ENCODE results near the gene FAM107A.
A peak's percentile ranks its signal among the peaks of the same experiment; 100 is the strongest.

Gene FAM107A

DNA sequence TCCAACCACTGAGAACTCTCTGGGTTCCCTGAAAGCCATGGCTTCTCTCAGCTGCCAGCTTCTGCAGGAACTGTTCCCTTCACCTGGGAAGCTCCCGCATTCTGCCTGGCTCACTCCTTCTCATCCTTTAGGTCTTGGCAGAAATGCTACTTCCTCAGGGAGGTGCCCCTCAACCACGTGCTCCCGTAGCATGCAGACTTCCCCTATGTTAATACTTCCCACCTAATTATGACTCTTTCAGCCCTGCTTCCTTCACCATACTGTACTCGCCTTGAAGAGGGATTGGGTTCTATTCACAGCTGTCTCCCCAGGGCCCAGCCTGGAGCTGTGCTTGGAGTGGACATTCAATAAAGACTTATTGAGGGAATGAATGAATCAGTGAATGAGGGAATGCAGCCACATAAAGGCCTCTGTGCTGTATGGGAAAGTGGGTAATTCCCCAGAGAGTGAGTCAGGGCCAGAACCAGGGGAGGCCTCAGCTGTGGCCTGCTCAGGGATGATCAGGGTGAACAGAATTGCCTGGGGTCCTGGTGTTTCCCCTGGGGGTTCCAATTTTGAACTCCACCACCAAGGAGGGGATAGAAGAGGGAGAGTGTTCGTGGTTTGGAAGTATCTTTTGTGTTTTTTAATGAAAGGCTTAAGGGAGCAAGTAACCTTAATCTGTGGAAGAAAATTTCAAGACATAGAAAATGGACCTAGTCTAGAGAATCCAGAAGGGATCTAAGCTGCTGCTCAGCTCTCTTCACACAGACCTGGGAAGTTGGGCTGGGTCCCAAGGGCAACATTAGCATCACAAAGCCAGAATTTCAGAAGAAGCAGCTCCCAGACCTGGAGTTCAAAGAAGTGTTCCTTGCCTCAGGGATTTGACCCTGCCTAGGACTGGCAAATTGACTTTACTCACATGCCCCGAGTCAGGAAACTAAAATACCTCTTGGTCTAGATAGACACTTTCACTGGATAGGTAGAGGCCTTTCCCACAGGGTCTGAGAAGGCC lies 14.6 kb upstream of the FAM107A start:
- no peak for DNase-seq

- DNase-seq = no peak
Measured at GRCh38 chr3:58588030-58588614, 10.9 kb upstream of the FAM107A start.

DNA sequence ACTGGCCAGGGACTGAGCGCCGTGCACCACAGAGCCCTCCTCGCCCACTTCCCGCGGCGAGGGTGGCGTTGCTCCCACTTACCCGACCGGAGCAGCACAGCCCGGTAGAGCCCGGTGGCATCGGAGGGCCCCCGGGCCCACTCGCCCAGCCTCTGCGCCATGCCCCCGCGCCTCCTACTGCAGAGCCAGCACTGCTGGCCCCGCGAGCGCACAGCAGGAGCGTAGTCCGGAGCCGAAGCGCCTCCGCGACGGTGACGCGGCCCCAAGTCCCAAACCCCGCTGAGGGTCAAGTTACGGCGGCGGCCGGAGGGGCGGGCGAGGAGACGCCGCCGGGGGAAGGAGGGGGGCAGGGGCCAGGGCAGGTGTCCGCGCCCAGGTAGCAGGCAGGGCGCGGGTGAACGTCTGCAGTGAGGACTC lies 9.6 kb upstream of the FAM107A start:
- DNase-seq = no peak

- peak; percentile 6 for DNase-seq
Measured at GRCh38 chr3:58585994-58586393, 8.8 kb upstream of the FAM107A start.

DNA sequence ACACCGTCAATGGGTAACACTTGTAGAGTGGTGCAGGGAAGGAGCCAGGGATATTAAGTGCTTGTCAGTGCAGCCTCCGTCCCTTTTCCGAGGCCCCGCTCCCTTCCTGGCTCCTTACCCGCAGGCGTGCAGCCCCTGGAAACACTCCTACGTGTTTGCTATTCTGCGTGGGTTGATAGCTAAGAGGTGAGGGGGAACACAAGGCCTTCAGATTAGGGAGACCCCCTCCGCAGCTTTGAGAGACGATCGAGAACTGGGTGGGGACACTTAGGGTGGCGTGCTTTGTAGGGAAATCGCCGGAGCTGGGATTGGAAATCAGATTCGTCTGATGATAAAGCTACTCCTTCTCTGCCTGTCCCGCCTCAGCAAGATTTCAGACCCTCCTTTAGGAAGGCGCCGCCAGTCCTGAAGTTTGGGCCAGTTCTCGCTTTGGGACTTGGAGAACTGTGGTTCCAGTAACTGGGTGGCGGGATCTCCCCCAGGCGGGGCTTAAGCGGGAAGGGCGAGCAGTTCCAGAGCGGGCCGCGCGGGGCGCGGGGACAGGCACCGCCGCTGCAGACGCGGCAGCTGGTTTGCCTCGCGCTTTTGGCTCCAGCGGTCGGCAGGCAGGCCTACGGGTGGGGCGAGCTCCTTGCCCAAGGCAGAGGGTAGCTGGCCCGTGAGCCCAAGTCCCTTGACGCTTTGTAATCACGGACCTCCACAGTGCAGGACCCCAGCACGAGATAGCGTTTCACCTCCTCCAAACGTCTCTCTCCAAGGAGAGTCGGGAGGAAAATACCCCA lies 8.0 kb upstream of the FAM107A start:
- peak; percentile 78 for DNase-seq

DNA sequence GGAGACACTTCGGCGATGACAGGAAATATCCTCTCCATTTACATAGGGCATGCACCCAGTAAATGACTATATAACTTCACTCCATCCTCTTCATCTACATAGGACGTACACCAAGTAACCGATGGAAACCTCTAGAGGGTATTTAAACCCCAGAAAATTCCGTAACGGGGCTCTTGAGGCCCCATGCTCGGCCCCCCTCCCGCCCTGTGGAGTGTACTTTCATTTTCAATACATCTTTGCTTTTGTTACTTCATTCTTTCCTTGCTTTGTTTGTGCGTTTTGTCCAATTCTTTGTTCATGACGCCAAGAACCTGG lies 7.5 kb upstream of the FAM107A start:
- DNase-seq = peak; percentile 20

GRCh38 chr3:58581328-58582091 lies 4.3 kb upstream of the FAM107A start:
- no peak for DNase-seq

GRCh38 chr3:58580826-58581327 lies 3.7 kb upstream of the FAM107A start:
- no peak for DNase-seq

DNA sequence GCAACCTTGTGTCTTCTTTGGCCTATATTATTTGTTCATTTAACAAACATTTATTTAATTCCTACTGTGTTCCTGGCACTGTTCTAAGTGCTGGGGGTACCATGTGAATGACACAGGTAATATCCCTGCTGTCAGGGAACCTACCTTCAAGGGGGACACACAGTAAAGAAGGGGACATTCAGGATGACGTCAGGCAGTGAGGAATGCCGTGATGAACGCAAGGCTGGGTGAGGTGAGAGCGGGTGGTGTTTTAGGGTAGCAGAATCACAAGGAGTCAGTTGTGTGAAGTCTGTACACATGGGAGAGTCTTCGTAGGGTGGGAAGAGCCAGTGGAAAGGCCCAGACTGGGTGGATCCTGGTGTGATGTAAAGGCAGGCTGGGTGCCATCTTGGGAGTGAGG lies 1.7 kb upstream of the FAM107A start:
- no peak for DNase-seq

DNA sequence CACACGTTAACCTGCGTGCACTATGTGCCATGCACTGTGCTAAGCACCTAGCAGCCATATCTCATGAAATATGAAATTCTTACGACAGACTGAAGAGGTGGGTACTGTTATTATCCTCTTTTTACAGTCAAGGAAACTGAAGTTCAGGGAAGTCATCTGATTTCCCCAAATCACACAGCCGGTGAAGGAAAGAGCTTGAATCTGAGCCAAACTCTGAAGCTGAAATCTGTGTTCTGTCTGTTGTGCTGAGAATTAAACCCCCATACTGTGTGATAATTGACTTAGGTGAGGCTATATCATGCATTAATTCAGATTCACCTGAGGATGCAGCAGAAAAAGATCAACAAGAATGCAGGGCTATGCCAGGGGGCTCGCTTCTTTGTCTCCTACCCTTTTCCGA lies 475 bp downstream of the FAM107A start:
- no peak for DNase-seq

- no peak for DNase-seq
Measured at GRCh38 chr3:58575971-58576652, 1.1 kb downstream of the FAM107A start.

GRCh38 chr3:58574682-58575081 lies 2.5 kb downstream of the FAM107A start:
- DNase-seq = no peak

- DNase-seq = no peak
Measured at GRCh38 chr3:58574106-58574505, 3.1 kb downstream of the FAM107A start.

DNA sequence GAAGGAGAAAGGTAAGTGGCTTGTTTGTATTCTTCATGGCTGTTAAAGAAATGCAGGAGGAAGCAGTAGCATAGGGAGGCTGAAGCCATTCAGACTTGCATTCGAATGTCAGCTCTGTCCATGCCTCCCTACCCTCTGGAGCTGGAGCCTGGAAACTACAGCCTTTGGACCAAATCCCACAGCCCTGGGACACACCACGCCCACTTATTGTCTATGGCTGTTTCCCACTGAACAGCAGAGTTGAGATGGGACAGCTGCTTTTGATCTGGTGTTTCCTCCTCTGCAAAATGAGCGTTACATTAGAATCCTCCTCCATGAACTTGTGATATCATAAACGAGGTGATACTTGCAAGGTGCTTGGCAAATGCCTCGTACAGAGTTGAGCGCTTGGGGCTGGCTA lies 3.6 kb downstream of the FAM107A start:
- DNase-seq = no peak

DNA sequence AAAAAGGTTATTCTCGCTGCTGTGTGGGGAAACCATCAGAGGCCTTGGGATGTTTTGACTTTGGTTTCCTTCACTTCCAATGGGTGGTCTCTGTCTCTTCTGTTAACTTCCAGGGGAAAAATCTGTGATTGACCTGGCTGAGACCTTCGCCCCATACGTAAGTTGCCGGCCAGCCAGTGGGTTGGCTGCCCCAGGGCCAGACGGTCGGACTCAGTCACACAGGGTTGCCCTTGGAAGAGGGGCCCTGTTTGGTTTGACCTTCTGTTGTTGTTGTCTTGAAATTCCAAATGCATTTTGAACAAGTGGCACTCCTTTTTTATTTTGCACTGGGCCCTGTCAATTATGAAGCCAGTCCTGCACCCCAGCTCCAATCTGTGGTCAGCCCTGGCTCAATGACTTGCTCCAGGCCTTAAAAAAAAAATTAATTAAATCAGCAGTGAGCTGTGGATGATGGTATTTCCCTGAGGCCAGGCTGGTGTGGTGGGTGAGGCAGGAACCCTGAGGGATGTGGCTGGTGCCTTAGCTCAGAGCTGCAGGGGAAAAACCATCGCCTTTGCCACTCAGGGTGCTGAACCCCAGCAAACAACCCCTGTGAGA lies 4.5 kb downstream of the FAM107A start:
- DNase-seq = no peak

- DNase-seq = no peak
Measured at GRCh38 chr3:58572013-58572633, 5.1 kb downstream of the FAM107A start.

GRCh38 chr3:58570851-58571250 lies 6.3 kb downstream of the FAM107A start:
- no peak for DNase-seq

GRCh38 chr3:58569287-58570001 lies 7.7 kb downstream of the FAM107A start:
- no peak for DNase-seq

GRCh38 chr3:58568572-58569286 lies 8.5 kb downstream of the FAM107A start:
- DNase-seq = peak; percentile 51

DNA sequence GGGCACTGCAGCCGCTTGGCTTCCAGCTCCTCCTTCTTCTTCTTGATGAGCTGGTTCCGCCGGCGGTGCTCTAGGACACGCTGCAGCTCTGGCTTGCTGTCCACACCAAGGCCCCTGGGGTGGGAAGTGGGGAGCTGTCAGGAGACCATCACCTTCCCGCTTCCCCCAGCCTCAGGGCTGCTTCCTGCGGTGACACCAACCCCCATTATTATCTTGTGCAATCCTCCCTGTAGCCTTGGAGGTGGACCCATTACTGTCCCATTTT lies 10.0 kb downstream of the FAM107A start:
- no peak for DNase-seq

Measured in DMS53 (cell line).